ENCODE measurements around the gene VWA2.

The VWA2 gene

GRCh38 chr10:114276671-114277070 is 37.6 kb downstream of the VWA2 start:
- DNase-seq, result no peak

- no peak for DNase-seq
These were observed 39.3 kb downstream of the VWA2 start for GRCh38 chr10:114278140-114278883.

- DNase-seq, result no peak
These were observed 39.8 kb downstream of the VWA2 start for GRCh38 chr10:114278884-114279191.

GRCh38 chr10:114279289-114279688 is 40.2 kb downstream of the VWA2 start:
- no peak for DNase-seq

GRCh38 chr10:114279901-114280644 is 41.0 kb downstream of the VWA2 start:
- no peak for DNase-seq

GRCh38 chr10:114281006-114281405 is 42.0 kb downstream of the VWA2 start:
- DNase-seq, result no peak

GRCh38 chr10:114281461-114281860 is 42.4 kb downstream of the VWA2 start:
- DNase-seq, result no peak

GRCh38 chr10:114282526-114282925 is 43.5 kb downstream of the VWA2 start:
- no peak for DNase-seq

GRCh38 chr10:114283091-114283490 is 44.0 kb downstream of the VWA2 start:
- DNase-seq, result no peak

- no peak for DNase-seq
These were observed 44.6 kb downstream of the VWA2 start for GRCh38 chr10:114283535-114284234.

GRCh38 chr10:114284346-114285071 is 45.5 kb downstream of the VWA2 start:
- no peak for DNase-seq

- DNase-seq, result no peak
These were observed 46.9 kb downstream of the VWA2 start for GRCh38 chr10:114285961-114286441.

GRCh38 chr10:114286921-114287320 is 47.9 kb downstream of the VWA2 start:
- DNase-seq, result no peak

GRCh38 chr10:114288424-114289095 is 49.5 kb downstream of the VWA2 start:
- no peak for DNase-seq

- DNase-seq, result no peak
These were observed 50.0 kb downstream of the VWA2 start for GRCh38 chr10:114289096-114289436.

- DNase-seq, result no peak
These were observed 51.0 kb downstream of the VWA2 start for GRCh38 chr10:114290038-114290437.

GRCh38 chr10:114291076-114291475 is 52.0 kb downstream of the VWA2 start:
- no peak for DNase-seq

GRCh38 chr10:114291516-114291915 is 52.5 kb downstream of the VWA2 start:
- no peak for DNase-seq

GRCh38 chr10:114293075-114293474 is 54.0 kb downstream of the VWA2 start:
- DNase-seq, result no peak

GRCh38 chr10:114294549-114294948 is 55.5 kb downstream of the VWA2 start:
- DNase-seq, result no peak

- DNase-seq, result no peak
These were observed 56.3 kb downstream of the VWA2 start for GRCh38 chr10:114295393-114295792.

GRCh38 chr10:114297136-114297705 is 58.2 kb downstream of the VWA2 start:
- no peak for DNase-seq
